Kidney capillary endothelial cell (primary cell): ENCODE data around the gene MEI1.
"Not testable (repeated sequence)": the region's sequence is repeated elsewhere in the genome, so short reads cannot be mapped to it uniquely, and the experiment has no call there.

Experiments
- DNase-seq: peaks from one replicate; pipeline ENCODE4 v3.0.0-alpha.2; 2018; ENCODE audit warnings: low spot score

Gene MEI1

GRCh38 chr22:41699264-41700107 lies at the start of gene MEI1:
Gene MEI1, plus strand, starts transcription at chr22:41699503. Its CDS starts 36 bp downstream, at chr22:41699539.
- peak; percentile 76 for DNase-seq

- no peak for DNase-seq
These were observed 49.1 kb upstream of the MEI1 start for GRCh38 chr22:41650229-41650628.

DNA sequence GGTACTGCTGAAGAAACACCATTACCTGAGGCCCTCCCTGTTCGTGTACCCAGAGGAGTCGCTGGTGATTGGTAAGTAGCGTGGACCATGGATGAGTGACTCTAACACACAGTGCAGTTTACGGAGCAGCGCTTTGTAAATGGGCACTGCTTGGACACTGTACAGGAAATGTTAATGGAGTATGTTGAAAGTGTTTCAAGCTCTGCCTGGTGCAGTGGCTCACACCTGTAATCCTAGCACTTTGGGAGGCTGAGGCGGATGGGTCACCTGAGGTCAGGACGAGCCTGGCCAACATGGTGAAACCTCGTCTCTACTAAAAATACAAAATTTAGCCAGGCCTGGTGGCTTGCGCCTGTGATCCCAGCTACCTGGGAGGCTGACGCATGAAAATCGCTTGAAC lies 48.5 kb upstream of the MEI1 start:
- DNase-seq: no peak

GRCh38 chr22:41654322-41654721 lies 45.0 kb upstream of the MEI1 start:
- DNase-seq: no peak

GRCh38 chr22:41656556-41656955 lies 42.7 kb upstream of the MEI1 start:
- no peak for DNase-seq

DNA sequence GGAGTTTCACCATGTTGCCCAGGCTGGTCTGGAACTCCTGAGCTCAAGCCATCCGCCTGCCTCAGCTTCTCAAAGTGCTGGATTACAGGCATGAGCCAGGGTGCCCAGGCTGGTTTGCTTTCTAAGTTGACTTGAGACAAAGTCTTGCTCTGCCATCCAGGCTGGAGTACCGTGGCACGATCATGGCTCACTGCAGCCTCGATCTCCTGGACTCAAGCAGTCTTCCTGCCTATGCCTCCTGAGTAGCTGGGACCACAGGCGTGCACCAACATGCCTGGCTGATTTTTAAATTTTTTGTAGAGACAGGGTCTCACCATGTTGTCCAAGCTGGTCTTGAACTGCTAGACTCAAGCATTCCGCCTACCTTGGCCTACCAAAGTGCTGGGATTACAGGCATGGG lies 41.6 kb upstream of the MEI1 start:
- DNase-seq: no peak

DNA sequence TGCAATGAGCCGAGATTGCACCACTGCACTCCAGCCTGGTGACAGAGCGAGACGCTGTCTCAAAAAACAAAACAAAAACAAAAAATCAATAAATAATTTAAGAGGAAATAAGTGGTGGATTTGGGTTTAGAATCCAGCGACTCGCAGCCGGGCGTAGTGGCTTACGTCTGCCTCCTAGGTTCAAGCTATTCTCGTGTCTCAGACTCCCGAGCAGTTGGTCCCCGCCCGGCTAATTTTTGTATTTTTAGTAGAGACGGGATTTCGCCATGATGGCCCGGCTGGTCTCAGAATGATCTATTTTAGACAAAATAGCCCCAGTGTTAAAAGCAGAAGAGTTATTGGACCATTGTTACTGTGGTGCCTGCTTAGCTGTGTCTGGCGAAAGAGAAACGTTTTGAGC lies 40.4 kb upstream of the MEI1 start:
- no peak for DNase-seq

DNA sequence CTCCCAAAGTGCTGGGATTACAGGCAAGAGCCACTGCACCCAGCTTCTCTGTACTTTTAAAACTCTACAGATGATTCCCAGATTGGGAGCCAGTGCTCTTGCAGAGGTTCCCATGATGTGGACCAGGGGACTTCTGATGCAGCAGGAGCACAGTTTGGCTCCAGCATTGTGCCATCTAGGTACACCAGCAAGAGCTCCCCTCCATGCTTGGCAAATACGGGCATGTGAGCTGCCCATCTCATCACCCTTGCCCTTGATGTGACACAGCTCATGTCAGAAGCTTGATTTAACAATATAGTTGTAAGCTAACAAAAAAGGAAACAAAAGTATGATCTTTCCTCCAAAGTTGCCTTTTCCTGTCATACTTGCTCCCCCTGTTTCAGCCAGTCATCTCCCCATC lies 39.4 kb upstream of the MEI1 start:
- no peak for DNase-seq

DNA sequence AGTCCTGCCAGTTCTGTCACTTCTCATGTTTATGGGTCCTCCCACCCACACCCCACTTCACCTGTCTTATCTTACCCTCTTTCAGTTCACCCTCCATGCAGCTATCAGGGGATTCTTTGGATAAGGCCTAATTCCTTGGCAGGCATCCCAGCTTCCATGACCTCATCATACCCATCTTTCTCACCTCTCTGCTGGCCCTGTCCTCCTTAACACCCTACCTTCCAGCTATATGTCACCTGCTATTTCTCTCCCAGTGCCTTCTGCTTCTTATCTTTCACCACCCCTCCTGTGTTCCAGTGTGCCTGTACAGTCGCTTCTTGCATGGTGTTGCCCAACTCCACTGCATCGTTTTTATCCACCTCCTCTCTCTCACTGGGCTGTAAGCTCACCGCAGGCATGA lies 38.9 kb upstream of the MEI1 start:
- no peak for DNase-seq

GRCh38 chr22:41661088-41661487 lies 38.2 kb upstream of the MEI1 start:
- no peak for DNase-seq

GRCh38 chr22:41661713-41662112 lies 37.6 kb upstream of the MEI1 start:
- no peak for DNase-seq

- not testable (repeated sequence) for DNase-seq
These were observed 35.7 kb upstream of the MEI1 start for GRCh38 chr22:41663594-41663993.

GRCh38 chr22:41664490-41664889 lies 34.8 kb upstream of the MEI1 start:
- DNase-seq: no peak

DNA sequence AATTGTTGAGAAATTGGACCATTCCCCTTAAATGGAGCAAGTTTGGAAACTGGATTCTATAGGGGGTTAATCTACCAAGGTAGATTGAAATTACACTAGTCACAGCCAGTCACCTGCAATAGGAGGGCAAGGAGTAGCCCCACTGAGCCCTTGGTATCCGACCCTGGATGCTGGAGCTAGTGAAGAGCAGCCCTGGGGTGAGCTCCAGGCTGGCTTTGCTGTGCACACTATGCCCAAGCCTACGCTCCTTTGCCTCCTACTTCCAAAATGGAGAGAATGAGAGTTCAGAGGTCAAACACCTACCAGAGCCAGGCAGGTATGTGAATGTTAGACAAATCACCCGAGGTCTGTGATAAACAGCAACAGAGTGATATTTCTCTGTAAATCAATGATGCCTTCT lies 34.4 kb upstream of the MEI1 start:
- DNase-seq: no peak

DNA sequence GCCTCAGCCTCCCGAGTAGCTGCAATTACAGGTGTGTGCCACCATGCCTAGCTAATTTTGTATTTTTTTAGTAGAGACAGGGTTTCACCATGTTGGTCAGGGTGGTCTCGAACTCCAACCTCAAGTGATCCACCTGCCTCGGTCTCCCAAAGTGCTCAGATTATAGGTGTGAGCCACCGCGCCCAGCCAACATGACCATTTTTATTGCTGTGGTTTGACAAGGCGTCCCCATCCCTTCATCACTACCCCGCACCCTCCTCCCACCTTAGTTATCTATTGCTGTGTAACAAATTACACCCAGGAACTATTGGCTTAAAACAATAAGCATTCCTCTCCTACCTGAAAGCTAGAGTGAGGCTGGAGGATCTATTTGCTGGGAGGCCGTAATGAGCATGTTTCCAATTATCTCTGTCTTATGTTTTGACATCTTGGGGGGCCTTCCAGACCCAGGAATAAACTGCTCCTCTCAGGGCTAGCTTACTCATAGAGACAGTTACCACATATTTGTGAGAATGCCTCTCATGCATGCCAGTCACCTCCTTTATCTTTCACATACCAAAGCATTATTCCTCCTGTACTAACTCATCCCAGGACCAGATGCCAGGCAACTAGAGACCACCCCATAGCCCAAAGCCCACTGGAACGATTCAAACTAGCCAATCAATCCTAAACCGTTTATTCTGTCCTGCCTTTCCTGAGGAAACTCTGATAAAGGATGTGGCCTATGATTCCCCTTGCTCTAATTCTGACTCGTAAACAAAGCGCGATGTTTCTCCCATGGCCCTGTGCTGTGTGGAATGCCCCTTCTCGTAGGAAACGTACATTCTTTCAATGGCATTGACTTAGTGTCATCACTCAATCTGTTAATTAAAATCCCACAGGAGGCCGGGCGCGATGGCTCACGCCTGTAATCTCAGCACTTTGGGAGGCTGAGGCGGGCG lies 30.1 kb upstream of the MEI1 start:
- peak; percentile 26 for DNase-seq

DNA sequence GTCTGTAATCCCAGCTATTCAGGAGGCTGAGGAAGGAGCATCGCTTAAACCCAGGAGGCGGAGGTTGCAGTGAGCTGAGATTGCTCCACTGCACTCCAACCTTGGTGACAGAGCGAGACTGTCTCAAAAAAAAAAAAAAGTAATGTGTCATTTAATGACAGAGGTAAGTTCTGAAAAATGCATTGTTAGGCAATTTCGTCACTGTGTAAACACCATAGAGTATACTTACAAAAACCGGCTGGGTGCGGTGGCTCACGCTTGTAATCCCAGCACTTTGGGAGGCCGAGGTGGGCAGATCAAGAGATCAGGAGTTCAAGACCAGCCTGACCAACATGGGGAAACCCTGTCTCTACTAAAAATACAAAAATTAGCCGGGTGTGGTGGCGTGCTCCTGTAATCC lies 27.2 kb upstream of the MEI1 start:
- not testable (repeated sequence) for DNase-seq

DNA sequence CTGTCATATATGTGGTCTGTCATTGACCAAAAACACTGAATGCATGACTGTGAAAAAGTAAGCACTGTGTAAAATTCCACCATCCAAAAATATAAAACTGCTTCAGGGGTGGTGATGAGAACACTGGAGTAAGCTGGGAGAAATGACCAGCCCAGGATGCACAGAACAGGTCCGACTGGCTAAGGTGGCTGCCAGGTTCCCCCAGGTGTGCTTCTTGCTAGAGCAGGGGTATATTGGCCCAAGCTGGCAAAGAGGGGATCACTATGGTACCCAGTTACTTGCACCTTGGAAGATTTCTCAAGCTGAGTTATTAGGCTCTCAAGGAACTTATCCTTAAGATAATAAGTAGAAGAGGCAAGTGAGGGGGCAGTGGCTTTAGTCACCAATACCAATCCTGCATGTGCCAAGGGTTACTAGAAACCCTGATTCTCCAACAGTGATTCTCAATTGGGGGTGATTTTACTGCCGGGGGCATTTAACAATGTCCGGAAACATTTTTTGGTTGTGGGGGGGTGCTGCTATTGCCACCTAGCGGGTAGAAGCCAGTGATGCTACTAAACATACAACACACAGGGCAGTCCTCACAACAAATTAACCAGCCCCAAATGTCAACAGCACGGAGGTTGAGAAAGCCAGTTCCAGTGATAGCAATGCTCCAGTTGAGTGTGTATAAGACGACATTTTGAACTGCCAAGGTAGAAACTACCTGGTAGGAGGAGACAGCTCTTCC lies 26.4 kb upstream of the MEI1 start:
- DNase-seq: no peak

DNA sequence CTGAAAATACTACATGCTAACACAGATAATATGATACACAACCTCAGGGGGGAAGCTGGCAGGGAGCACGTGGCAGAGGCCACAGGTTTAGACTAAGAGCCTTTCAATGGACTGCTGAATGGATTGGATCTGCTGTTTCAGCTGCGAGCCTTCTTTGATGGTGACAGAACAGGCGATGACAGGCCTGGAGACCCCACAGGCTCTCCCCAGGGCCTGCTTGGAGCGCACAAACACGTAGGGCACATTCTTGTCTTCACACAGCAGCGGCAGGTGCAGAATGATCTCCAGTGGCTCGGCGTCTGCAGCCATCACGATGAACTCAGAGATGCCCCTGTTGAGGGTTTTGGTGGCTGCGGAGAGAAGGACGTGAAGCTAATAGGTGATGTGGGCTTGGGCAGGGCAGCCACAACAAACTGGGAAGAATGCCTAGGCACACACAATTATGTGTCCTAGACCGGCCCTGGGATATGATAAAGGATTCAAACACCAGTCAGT lies 24.4 kb upstream of the MEI1 start:
- no peak for DNase-seq

DNA sequence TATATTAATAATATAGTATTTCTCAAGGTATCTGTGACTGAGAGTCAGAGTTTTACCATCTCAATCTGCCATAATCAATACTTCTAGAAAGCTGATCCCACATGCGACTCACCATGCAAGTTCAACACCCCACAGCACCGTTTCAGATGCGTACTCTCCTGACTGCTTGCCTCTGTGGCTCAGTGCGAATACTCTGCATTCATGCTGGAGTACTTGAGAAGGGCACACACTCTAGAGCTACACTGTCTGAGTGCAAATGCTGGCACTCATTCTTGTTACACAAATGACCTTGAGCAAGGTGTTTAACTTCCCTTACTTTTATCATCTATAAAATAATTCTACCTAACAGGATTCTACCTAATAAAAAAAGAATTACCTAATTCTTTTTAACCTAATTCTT lies 23.2 kb upstream of the MEI1 start:
- DNase-seq: no peak

DNA sequence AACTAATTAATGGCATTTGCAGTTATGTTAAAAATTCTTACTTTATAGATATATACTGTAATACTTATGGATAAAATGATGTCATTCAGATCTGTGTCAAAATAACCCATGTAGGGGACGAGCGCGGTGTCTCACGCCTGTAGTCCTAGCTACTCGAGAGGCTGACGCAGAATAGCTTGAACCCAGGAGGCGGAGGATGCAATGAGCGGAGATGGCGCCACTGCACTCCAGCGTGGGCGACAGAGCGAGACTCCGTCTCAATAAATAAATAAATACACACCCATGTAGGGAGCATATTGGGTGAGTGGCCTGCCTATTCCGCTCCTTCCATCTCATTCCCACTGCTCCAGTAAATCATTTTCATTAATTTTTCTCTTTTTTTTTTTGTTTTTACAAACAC lies 17.7 kb upstream of the MEI1 start:
- DNase-seq: no peak

- peak; percentile 53 for DNase-seq
These were observed 17.1 kb upstream of the MEI1 start for GRCh38 chr22:41682033-41682807.
